OCI-LY1 (cell line): ENCODE data around the gene KIAA1549.

ENCODE experiments used
- H2AFZ ChIP-seq: fragments of 200-600 bp; sonication (generic), shearing (Covaris generic); 2 replicates; pipeline ENCODE4 v1.6.0; 2014; ENCODE audit warnings: antibody characterized with exemption, mild to moderate bottlenecking, low read length
- H3F3A ChIP-seq: fragments of 200-600 bp; sonication (generic), shearing (Covaris generic); 2 replicates; pipeline ENCODE4 v1.6.0; 2014; ENCODE audit warnings: mild to moderate bottlenecking, antibody characterized with exemption, low read length, moderate library complexity; ENCODE audit not compliant: insufficient read depth
- H3K27ac ChIP-seq: fragments of 200-600 bp; sonication (generic); 2 replicates; pipeline ENCODE4 v1.5.1; 2014; ENCODE audit warnings: low read length, mixed run types, mild to moderate bottlenecking, low read depth; ENCODE audit not compliant: poor library complexity, severe bottlenecking
- H3K27me3 ChIP-seq: fragments of 200-600 bp; sonication (generic); 2 replicates; pipeline ENCODE4 v1.6.0; 2014; ENCODE audit warnings: antibody characterized with exemption, mild to moderate bottlenecking, low read length, moderate library complexity; ENCODE audit not compliant: insufficient read depth
- H3K36me3 ChIP-seq: fragments of 200-600 bp; sonication (generic); 2 replicates; pipeline ENCODE4 v1.6.1; 2014; ENCODE audit warnings: mild to moderate bottlenecking, antibody characterized with exemption, low read length, moderate library complexity, mixed read lengths; ENCODE audit not compliant: insufficient read depth
- H3K4me1 ChIP-seq: fragments of 200-600 bp; sonication (generic); 2 replicates; pipeline ENCODE4 v1.5.1; 2014; ENCODE audit warnings: mild to moderate bottlenecking, low read length, moderate library complexity; ENCODE audit not compliant: insufficient read depth, severe bottlenecking
- H3K4me2 ChIP-seq: fragments of 200-600 bp; sonication (generic), shearing (Covaris generic); 2 replicates; pipeline ENCODE4 v1.6.1; 2014; ENCODE audit warnings: low read length
- H3K4me3 ChIP-seq: fragments of 200-600 bp; sonication (generic); 2 replicates; pipeline ENCODE4 v1.5.1; 2014; ENCODE audit warnings: low read length, low read depth, mild to moderate bottlenecking, mixed read lengths; ENCODE audit not compliant: poor library complexity, severe bottlenecking
- H3K79me2 ChIP-seq: fragments of 200-600 bp; shearing (Covaris generic); 2 replicates; pipeline ENCODE4 v1.6.1; 2016; ENCODE audit warnings: mixed run types, low read length, mixed read lengths; ENCODE audit not compliant: insufficient read depth
- H3K9ac ChIP-seq: fragments of 200-600 bp; sonication (generic), shearing (Covaris generic); 2 replicates; pipeline ENCODE4 v1.6.1; 2014; ENCODE audit warnings: mild to moderate bottlenecking, low read length, mixed read lengths
- H3K9me2 ChIP-seq: fragments of 200-600 bp; sonication (generic), shearing (Covaris generic); 2 replicates; pipeline ENCODE4 v1.6.1; 2014; ENCODE audit warnings: low read depth, mild to moderate bottlenecking, low read length, mixed read lengths
- H3K9me3 ChIP-seq: fragments of 200-600 bp; shearing (Covaris generic); 2 replicates; pipeline ENCODE4 v1.6.1; 2014; ENCODE audit warnings: low read length, mixed read lengths
- H4K20me1 ChIP-seq: fragments of 200-600 bp; sonication (generic), shearing (Covaris generic); 2 replicates; pipeline ENCODE4 v1.6.0; 2016; ENCODE audit warnings: mild to moderate bottlenecking, low read length; ENCODE audit not compliant: insufficient read depth
- CTCF ChIP-seq: fragments of 200-600 bp; sonication (generic), shearing (Covaris generic); IDR thresholded peaks from 2 replicates; pipeline ENCODE4 v1.5.1; 2017; ENCODE audit warnings: mild to moderate bottlenecking, antibody characterized with exemption, low read length, moderate library complexity, mixed read lengths
- EZH2 ChIP-seq: fragments of 200-600 bp; sonication (generic), shearing (Covaris generic); IDR thresholded peaks from 2 replicates; pipeline ENCODE4 v1.8.0; 2017; ENCODE audit warnings: borderline replicate concordance, mixed run types, mild to moderate bottlenecking, antibody characterized with exemption, low read length, moderate library complexity, mixed read lengths

KIAA1549 gene

GRCh38 chr7:138852469-138852868 is 128.7 kb downstream of the KIAA1549 start:
- no peaks in the 10 kb centered on the region for H3K36me3 ChIP-seq
- H3F3A ChIP-seq = no peaks in the 10 kb centered on the region
- H3K9me3 ChIP-seq = no peaks in the 10 kb centered on the region
- H3K4me1 ChIP-seq = no peaks in the 10 kb centered on the region
- H2AFZ ChIP-seq = no peak overlapping the region
- peaks cover 6% of the 10 kb centered on the region; the same call in 1 of the 2 replicates for H3K27me3 ChIP-seq
- H3K4me3 ChIP-seq = no peak overlapping the region
- no peaks in the 10 kb centered on the region for H3K9me2 ChIP-seq
- no peaks in the 10 kb centered on the region for H3K79me2 ChIP-seq
- H3K27ac ChIP-seq = no peak overlapping the region
- H3K9ac ChIP-seq = no peak overlapping the region
- H4K20me1 ChIP-seq = no peaks in the 10 kb centered on the region
- no peak overlapping the region for H3K4me2 ChIP-seq
- no peak for TF ChIP-seq CTCF
- no peak for TF ChIP-seq EZH2

GRCh38 chr7:138849701-138850100 is 131.5 kb downstream of the KIAA1549 start:
- no peaks in the 10 kb centered on the region for H4K20me1 ChIP-seq
- H3K4me1 ChIP-seq = no peaks in the 10 kb centered on the region
- no peaks in the 10 kb centered on the region for H3K79me2 ChIP-seq
- no peaks in the 10 kb centered on the region for H3K36me3 ChIP-seq
- H3K9me3 ChIP-seq = no peaks in the 10 kb centered on the region
- no peaks in the 10 kb centered on the region for H3K9me2 ChIP-seq
- no peak overlapping the region for H3K4me3 ChIP-seq
- no peak overlapping the region for H2AFZ ChIP-seq
- no peaks in the 10 kb centered on the region for H3F3A ChIP-seq
- H3K9ac ChIP-seq = no peak overlapping the region
- no peak overlapping the region for H3K27ac ChIP-seq
- H3K4me2 ChIP-seq = no peak overlapping the region
- no peaks in the 10 kb centered on the region for H3K27me3 ChIP-seq
- TF ChIP-seq CTCF (no peak), EZH2 (no peak)

- Histone ChIP-seq H3K27ac (no peak overlapping the region), H3K4me3 (no peak overlapping the region), H3K9ac (no peak overlapping the region), H3K4me1 (no peaks in the 10 kb centered on the region), H3K27me3 (no peaks in the 10 kb centered on the region), H2AFZ (no peak overlapping the region), H3K79me2 (no peaks in the 10 kb centered on the region), H4K20me1 (no peaks in the 10 kb centered on the region), H3K36me3 (no peaks in the 10 kb centered on the region), H3K9me3 (no peaks in the 10 kb centered on the region), H3F3A (no peaks in the 10 kb centered on the region), H3K4me2 (no peak overlapping the region), H3K9me2 (no peaks in the 10 kb centered on the region)
- TF ChIP-seq EZH2 = no peak
- TF ChIP-seq CTCF = no peak
Measured at GRCh38 chr7:138848056-138848980, 132.9 kb downstream of the KIAA1549 start.
